Measurements from ENCODE around the gene ICE1. TPM values are rescaled to one million over a fixed set of nuclear protein-coding genes. Genes with fewer than 3 reads are reported as not detected.

Gene ICE1
- total RNA-seq, 1 experiment from 2014 or later: 48.9 TPM

- peaks cover 36% of the 10 kb centered on the region for H3K4me1 Mint-ChIP-seq
- H3K27ac Mint-ChIP-seq: no peak overlapping the region
- no peak for DNase-seq (ENCODE audit: low spot score)
- no peak for ATAC-seq
- H3K36me3 Mint-ChIP-seq: peaks cover 11% of the 10 kb centered on the region
- H3K27me3 Mint-ChIP-seq (ENCODE audit: low read depth): no peaks in the 10 kb centered on the region
- CTCF ChIA-PET: no interaction called here
- POLR2A ChIA-PET: no interaction called here
- H3K9me3 Mint-ChIP-seq: peaks cover 18% of the 10 kb centered on the region
- H3K4me3 Mint-ChIP-seq: no peak overlapping the region
- TF ChIP-seq FOXK1 (CRISPR knock-in tag; IDR thresholded peaks at IDR 0.05) (no peak), MAX (CRISPR knock-in tag; IDR thresholded peaks at IDR 0.05) (no peak), RORB (CRISPR knock-in tag; IDR thresholded peaks at IDR 0.05) (no peak), ZBTB43 (CRISPR knock-in tag; IDR thresholded peaks at IDR 0.05) (no peak), SMAD3 (CRISPR knock-in tag; IDR thresholded peaks at IDR 0.05; ENCODE audit: borderline replicate concordance) (no peak), RELA (CRISPR knock-in tag; IDR thresholded peaks at IDR 0.05; ENCODE audit: borderline replicate concordance) (no peak), SP1 (CRISPR knock-in tag; conservative IDR thresholded peaks at IDR 0.05) (no peak), ZNF219 (CRISPR knock-in tag; IDR thresholded peaks at IDR 0.05; ENCODE audit: borderline replicate concordance) (no peak), ERG (CRISPR knock-in tag; IDR thresholded peaks at IDR 0.05) (no peak), KAT7 (CRISPR knock-in tag; IDR thresholded peaks at IDR 0.05; ENCODE audit: borderline replicate concordance) (no peak), ZNF671 (CRISPR knock-in tag; IDR thresholded peaks at IDR 0.05) (no peak), ZNF532 (CRISPR knock-in tag; IDR thresholded peaks at IDR 0.05; ENCODE audit: borderline replicate concordance) (no peak), NR3C1 (CRISPR knock-in tag; conservative IDR thresholded peaks at IDR 0.05; ENCODE audit: low read depth) (no peak)
Observed at GRCh38 chr5:5383461-5383860, 39.0 kb upstream of the ICE1 start.

GRCh38 chr5:5384660-5385330 is 37.7 kb upstream of the ICE1 start:
- Mint-ChIP-seq H3K36me3 (peaks cover 2% of the 10 kb centered on the region; the same call in 1 of the 2 replicates), H3K27ac (no peak overlapping the region), H3K4me3 (no peak overlapping the region), H3K9me3 (peaks cover 6% of the 10 kb centered on the region; the same call in 1 of the 2 replicates), H3K27me3 (ENCODE audit: low read depth) (no peaks in the 10 kb centered on the region), H3K4me1 (peaks cover 22% of the 10 kb centered on the region)
- no peak for ATAC-seq
- POLR2A ChIA-PET: no interaction called here
- DNase-seq (ENCODE audit: low spot score): no peak
- CTCF ChIA-PET: interaction anchor here (1.0 kb wide), 1 partner anchor 92 kb away, joined by 4 read pairs; no protein-coding TSS in a partner anchor
- TF ChIP-seq ZNF532 (CRISPR knock-in tag; IDR thresholded peaks at IDR 0.05; ENCODE audit: borderline replicate concordance) (no peak), CDX4 (CRISPR knock-in tag; IDR thresholded peaks at IDR 0.05; ENCODE audit: borderline replicate concordance) (no peak), JUN (CRISPR knock-in tag; IDR thresholded peaks at IDR 0.05) (no peak), ARID4B (CRISPR knock-in tag; IDR thresholded peaks at IDR 0.05; ENCODE audit: borderline replicate concordance) (no peak), CBFB (CRISPR knock-in tag; IDR thresholded peaks at IDR 0.05; ENCODE audit: low read depth) (no peak), NFE2L1 (CRISPR knock-in tag; IDR thresholded peaks at IDR 0.05) (no peak)

Measured in WTC11 (cell line).